Heart right ventricle (tissue), 16 donors: Measurements from ENCODE around the gene TTC17. TPM values are rescaled to one million over a fixed set of nuclear protein-coding genes. Genes with fewer than 3 reads are reported as not detected.

Experiments used
- ATAC-seq, 8 donors: fragments of 200-7000 bp; cut with Tn5 transposase; one replicate each; pipeline ENCODE4 v1.9.1; 2020; ENCODE audit warnings: mild to moderate bottlenecking in 8 of 8, moderate library complexity in 8 of 8, moderate number of reproducible peaks in 1 of 8
- DNase-seq, 2 donors: peaks; one replicate each; pipeline ENCODE4 v3.0.0-alpha.2; 2020
- H3K27ac ChIP-seq, 10 donors: fragments of 200-600 bp; sonication (generic) in 2 of 10; one replicate each; pipeline versions ENCODE4 v1.5.0 to v1.8.0; 2020 to 2022; ENCODE audit warnings: mild to moderate bottlenecking in 3 of 10
- H3K27me3 ChIP-seq, 7 donors: fragments of 200-600 bp; one replicate each; pipeline ENCODE4 v1.8.0; 2021 to 2022; ENCODE audit warnings: mild to moderate bottlenecking in 2 of 7
- H3K36me3 ChIP-seq, 9 donors: fragments of 200-600 bp; sonication (generic) in 1 of 9; one replicate each; pipeline versions ENCODE4 v1.5.0 to v1.8.0; 2020 to 2022; ENCODE audit warnings: mild to moderate bottlenecking in 2 of 9
- H3K4me1 ChIP-seq, 9 donors: fragments of 200-600 bp; sonication (generic) in 1 of 9; one replicate each; pipeline versions ENCODE4 v1.5.0 to v1.8.0; 2020 to 2022; ENCODE audit warnings: mild to moderate bottlenecking in 4 of 9
- H3K4me3 ChIP-seq, 10 donors: fragments of 200-600 bp; sonication (generic) in 2 of 10; one replicate each; pipeline versions ENCODE4 v1.5.0 to v1.8.0; 2020 to 2022; ENCODE audit warnings: mild to moderate bottlenecking in 7 of 10, moderate library complexity in 2 of 10
- H3K9me3 ChIP-seq, 11 donors: fragments of 200-600 bp in 10 of 11; sonication (generic) in 2 of 11; one replicate each; pipeline versions ENCODE4 v1.5.0 to v1.8.0; 2013 to 2022; ENCODE audit warnings: mild to moderate bottlenecking in 2 of 11, control low read depth in 1 of 11, moderate library complexity in 1 of 11
- WGBS, 2 donors: extraction: QIAGEN DNeasy Blood & Tissue Kit; methylation state at CpG; one replicate each; pipeline ENCODE4 v1.1.7; 2013; ENCODE audit warnings: inconsistent platforms in 1 of 2; 5-methylcytosine and 5-hydroxymethylcytosine counted together
- intact Hi-C, 10 donors: fragments of 100-400 bp; cut with DNase I; formaldehyde crosslinking; loops; one replicate each; pipeline versions ENCODE4 v1.11.1 to v1.14.2; 2022
- polyA plus RNA-seq, 2 donors: library from polyadenylated mRNA; stranded (reverse); fragments of 200-250 nt; gene quantifications; one replicate each; pipeline ENCODE4 v1.2.3, GENCODE V29; 2013
- total RNA-seq, 10 donors: library from RNA; stranded (reverse); fragmentation: NEBNext Ultra II Directional in 3 of 10; extraction: Animal tissue kit (Norgen Biotek cat#: 25700) in 3 of 10; gene quantifications; one replicate each; pipeline versions ENCODE4 v1.2.1 to v1.2.4, GENCODE V29; 2021 to 2023
- TF ChIP-seq, protein P1 (sequence below), 9 donors: fragments of 200-600 bp; sonication (generic) in 2 of 9; IDR thresholded peaks; one replicate each; pipeline versions ENCODE4 v1.5.0 to v1.8.0; 2021 to 2022; ENCODE audit warnings: antibody characterized with exemption in 9 of 9, mild to moderate bottlenecking in 5 of 9, moderate library complexity in 1 of 9
- donor health status: Arrhythmogenic right ventricular cardiomyopathy.
- donor health status: ischemic (EF 13 %, LVEDD 7.1; RV severe dilation, severe dysfunction).
- donor health status: healthy with polysubstance abuse.
- donor health status: DM: no; HTN: yes; CAD: no.
- donor health status: DM: no; HTN: no; CAD: no.
- donor health status: ischemic (EF 25% LVEDD 6.9; RV normal size, moderate dysfunction).
- donor health status: ischemic (EF 25% LVEDD 5.7; RV mildly dilated, moderate dysfunction).
- donor health status: healthy.
- donor health status: DM: yes; HTN: yes; CAD: no.
- donor health status: Ischemic cardiomyopathy.
- donor health status: ischemic (EF 35%, LVEDD 5.7; RV mildly dilated, moderate dysfunction).
- donor health status: nonischemic (EF 11% LVEDD 7.7; RV severe dilation, severe dysfunction).
- donor health status: DM: yes; HTN: yes; CAD: no.
- donor health status: PGD.
- donor health status: ischemic (EF 29% LVEDD 5.4; RV normal size, mild dysfunction).
- donor health status: nonischemic (EF 23%, LVEDD 6.1; RV moderate dilation, normal function).

TTC17 gene
- total and polyA plus RNA-seq, 12 donors: 20.4 to 42.1 (median 29.8) TPM

DNA sequence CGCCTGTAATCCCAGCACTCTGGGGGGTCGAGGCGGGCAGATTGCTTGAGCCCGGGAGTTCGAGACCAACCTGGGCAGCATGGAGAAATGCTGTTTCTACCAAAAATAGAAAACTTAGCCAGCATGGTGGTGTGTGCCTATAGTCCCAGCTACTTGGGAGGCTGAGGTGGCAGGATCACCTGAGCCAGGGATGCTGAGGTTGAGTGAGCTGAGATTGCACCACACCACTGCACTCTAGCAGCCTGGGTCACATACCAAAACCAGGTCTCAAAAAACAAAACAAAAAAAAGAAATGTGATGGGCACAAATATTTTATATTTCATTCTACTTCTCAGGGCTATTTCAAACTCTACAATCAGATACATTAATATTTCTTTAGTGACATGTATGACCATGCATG lies 25.7 kb downstream of the TTC17 start:
- H3K9me3 ChIP-seq: no peaks in the 10 kb centered on the region
- 91 to 98% methylated on average over 5 of the region's 5 CpGs for WGBS, 2 donors
- no peak for ATAC-seq
- intact Hi-C loops: no loop called here
- no peaks in the 10 kb centered on the region for H3K27me3 ChIP-seq
- peaks cover 0 to 86% (median 4%) of the 10 kb centered on the region in 9 donors for H3K36me3 ChIP-seq
- TF ChIP-seq, protein P1, sequence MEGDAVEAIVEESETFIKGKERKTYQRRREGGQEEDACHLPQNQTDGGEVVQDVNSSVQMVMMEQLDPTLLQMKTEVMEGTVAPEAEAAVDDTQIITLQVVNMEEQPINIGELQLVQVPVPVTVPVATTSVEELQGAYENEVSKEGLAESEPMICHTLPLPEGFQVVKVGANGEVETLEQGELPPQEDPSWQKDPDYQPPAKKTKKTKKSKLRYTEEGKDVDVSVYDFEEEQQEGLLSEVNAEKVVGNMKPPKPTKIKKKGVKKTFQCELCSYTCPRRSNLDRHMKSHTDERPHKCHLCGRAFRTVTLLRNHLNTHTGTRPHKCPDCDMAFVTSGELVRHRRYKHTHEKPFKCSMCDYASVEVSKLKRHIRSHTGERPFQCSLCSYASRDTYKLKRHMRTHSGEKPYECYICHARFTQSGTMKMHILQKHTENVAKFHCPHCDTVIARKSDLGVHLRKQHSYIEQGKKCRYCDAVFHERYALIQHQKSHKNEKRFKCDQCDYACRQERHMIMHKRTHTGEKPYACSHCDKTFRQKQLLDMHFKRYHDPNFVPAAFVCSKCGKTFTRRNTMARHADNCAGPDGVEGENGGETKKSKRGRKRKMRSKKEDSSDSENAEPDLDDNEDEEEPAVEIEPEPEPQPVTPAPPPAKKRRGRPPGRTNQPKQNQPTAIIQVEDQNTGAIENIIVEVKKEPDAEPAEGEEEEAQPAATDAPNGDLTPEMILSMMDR (IDR thresholded peaks at IDR 0.05): no peak
- no peak for DNase-seq
- H3K4me1 ChIP-seq: no peaks in the 10 kb centered on the region
- no peak overlapping the region for H3K27ac ChIP-seq
- no peak overlapping the region for H3K4me3 ChIP-seq

DNA sequence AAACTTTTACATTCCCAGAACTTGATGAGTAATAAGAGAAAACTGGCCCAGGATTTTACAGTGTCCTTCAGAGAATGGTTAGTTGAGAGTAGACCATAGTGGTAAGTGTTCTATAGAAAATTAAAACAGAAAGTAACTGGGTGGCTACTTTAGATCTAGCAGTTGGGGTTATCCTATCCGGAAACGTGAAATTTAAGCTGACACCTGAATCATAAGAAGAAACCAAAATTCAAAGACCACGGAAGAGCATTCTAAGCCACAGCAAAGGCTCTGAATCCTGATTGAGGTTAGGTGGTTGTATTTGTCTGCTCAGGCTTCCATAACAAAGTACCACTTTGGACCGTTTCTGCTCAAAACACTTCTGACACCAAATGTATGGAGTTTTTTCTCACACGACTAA lies 34.0 kb downstream of the TTC17 start:
- ATAC-seq (no peak), DNase-seq (no peak)
- Histone ChIP-seq H3K4me1 (peaks cover 0 to 11% (median 8%) of the 10 kb centered on the region in 9 donors), H3K9me3 (no peaks in the 10 kb centered on the region), H3K4me3 (no peak overlapping the region), H3K27me3 (no peaks in the 10 kb centered on the region), H3K36me3 (peaks cover 0 to 92% (median 42%) of the 10 kb centered on the region in 9 donors), H3K27ac (no peak overlapping the region)
- WGBS, 2 donors: 95 to 96% methylated on average over 5 of the region's 5 CpGs
- TF ChIP-seq, protein P1 (IDR thresholded peaks at IDR 0.05): no peak
- intact Hi-C loops: no loop called here

DNA sequence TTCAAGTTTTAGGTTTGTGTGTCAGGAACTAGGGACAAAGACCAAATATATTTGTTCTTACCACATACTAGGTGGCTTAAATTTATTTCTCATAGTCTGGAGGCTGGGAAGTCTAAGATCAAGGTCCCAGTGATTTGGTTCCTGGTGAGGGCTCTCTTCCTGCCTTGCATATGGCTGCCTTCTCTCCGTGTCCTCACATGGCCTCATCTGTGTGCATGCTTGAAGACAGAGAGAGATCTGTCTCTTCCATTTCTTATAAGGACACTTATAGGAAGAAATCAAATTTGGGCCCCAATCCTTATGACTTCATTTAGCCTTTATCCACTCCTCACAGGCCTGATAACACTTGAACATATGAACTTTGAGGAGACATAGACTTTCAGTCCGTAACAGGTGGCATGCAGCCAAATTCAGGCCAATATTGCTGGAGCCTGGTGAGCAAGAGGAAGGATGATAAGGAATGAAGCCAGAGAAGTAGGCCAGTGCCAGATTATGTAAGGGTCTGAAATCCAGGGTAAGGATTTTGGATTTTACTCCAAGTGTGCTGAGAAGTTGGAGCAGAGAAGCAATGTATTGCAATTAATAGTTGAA lies 35.1 kb downstream of the TTC17 start:
- WGBS, 2 donors: 41 to 54% methylated on average over 2 of the region's 2 CpGs
- ATAC-seq (peak in 6 of 8 donors; percentile 39 to 79 (median 66)), DNase-seq (peak; percentile 20 to 32)
- Histone ChIP-seq H3K27me3 (no peaks in the 10 kb centered on the region), H3K4me1 (peaks cover 0 to 11% (median 8%) of the 10 kb centered on the region in 9 donors), H3K36me3 (peaks cover 0 to 99% (median 50%) of the 10 kb centered on the region in 9 donors), H3K27ac (peak overlapping the region in 1 of 10 donors; percentile 7), H3K4me3 (no peak overlapping the region), H3K9me3 (no peaks in the 10 kb centered on the region)
- TF ChIP-seq, protein P1 (IDR thresholded peaks at IDR 0.05): no peak
- intact Hi-C loops: no loop called here

DNA sequence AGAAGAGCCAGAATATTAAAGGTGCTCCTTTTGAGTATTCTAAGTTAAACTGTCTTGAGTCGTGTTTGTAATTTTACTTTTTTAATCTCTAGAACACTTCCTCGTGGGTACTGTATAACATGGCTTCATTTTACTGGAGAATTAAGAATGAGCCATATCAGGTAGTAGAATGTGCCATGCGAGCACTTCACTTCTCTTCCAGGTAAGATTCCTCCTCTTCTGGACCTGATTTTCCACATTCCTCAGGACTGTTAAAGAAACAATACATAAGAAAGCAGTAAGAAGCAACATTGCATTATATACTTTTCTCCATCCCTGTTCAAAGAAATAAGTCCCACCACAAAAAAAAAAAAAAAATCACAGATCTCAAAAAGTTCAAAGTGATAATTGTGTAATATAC lies 37.9 kb downstream of the TTC17 start:
- H3K4me3 ChIP-seq: no peak overlapping the region
- H3K36me3 ChIP-seq: peaks cover 0 to 100% (median 57%) of the 10 kb centered on the region in 9 donors
- DNase-seq (no peak), ATAC-seq (no peak)
- TF ChIP-seq, protein P1 (IDR thresholded peaks at IDR 0.05): no peak
- H3K27me3 ChIP-seq: no peaks in the 10 kb centered on the region
- H3K9me3 ChIP-seq: no peaks in the 10 kb centered on the region
- intact Hi-C loops: no loop called here
- WGBS, 2 donors: 93 to 95% methylated on average over 3 of the region's 3 CpGs
- peaks cover 0 to 11% (median 8%) of the 10 kb centered on the region in 9 donors for H3K4me1 ChIP-seq
- H3K27ac ChIP-seq: no peak overlapping the region
